ENCODE measurements around the gene VTI1A.
"Not testable (repeated sequence)": the region's sequence is repeated elsewhere in the genome, so short reads cannot be mapped to it uniquely, and the experiment has no call there.

- TF ChIP-seq CTCF, POLR2A (IDR thresholded peaks at IDR 0.05): not testable (repeated sequence)
Observed at GRCh38 chr10:112542823-112543222, 95.8 kb downstream of the VTI1A start.

Measured in uterus (tissue), 2 donors.